Mesenteric fat pad (tissue), 1 donor: Measurements from ENCODE around the gene AMER3. TPM values are rescaled to one million over a fixed set of nuclear protein-coding genes. Genes with fewer than 3 reads are reported as not detected.
"Not testable (repeated sequence)": the region's sequence is repeated elsewhere in the genome, so short reads cannot be mapped to it uniquely, and the experiment has no call there.

Source experiments
- DNase-seq: peaks from one replicate; pipeline ENCODE4 v3.0.0-alpha.2; 2020; ENCODE audit warnings: low spot score
- long read RNA-seq: library from polyadenylated mRNA; unstranded; transcript quantifications from one replicate; pipeline ENCODE4 v2.0.0, GENCODE V29; 2020
- total RNA-seq: library from RNA; stranded (reverse); fragmentation: NEBNext Ultra II Directional; extraction: Animal tissue kit (Norgen Biotek cat#: 25700); gene quantifications from one replicate; pipeline ENCODE4 v1.2.1, GENCODE V29; 2021
- donor health status: DM: yes; HTN: yes; CAD: no.

Gene AMER3, protein sequence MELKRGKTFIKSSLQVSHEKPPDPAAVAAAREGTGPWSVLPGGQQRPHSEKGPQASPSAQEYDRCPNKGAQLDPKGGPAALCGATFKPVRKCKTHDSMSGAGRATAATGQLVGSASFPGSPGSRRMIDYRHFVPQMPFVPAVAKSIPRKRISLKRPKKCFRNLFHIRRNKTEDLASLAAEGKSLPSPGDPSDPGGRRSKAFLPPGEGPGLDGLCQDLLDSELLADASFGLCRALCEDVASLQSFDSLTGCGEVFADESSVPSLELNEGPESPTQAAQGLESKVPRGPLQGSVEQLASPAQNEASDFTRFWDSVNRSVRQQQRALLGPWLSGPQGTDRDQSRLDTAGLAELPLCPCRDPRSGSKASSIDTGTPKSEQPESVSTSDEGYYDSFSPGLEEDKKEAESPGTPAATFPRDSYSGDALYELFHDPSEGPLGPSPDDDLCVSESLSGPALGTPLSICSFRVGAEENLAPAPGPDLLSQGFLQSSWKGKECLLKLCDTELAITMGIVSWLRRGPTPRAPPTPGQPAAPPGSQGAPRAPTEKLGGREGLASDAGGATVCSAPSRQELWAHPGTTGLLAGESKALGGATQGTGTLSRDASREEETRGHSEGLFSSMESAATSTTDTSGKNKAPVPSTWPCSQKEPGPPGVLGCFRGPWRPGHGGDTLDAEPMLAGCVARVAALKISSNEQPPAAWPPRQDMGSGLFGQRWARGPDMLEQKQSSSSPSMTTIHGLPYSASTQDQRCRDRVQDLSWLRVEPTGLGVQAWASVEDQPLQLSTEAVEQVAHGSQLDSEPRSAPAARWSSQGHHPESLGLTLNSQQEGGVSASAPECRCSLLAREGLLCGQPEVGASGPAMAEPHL
- not detected for total RNA-seq
- long read RNA-seq, result 0 reads

DNA sequence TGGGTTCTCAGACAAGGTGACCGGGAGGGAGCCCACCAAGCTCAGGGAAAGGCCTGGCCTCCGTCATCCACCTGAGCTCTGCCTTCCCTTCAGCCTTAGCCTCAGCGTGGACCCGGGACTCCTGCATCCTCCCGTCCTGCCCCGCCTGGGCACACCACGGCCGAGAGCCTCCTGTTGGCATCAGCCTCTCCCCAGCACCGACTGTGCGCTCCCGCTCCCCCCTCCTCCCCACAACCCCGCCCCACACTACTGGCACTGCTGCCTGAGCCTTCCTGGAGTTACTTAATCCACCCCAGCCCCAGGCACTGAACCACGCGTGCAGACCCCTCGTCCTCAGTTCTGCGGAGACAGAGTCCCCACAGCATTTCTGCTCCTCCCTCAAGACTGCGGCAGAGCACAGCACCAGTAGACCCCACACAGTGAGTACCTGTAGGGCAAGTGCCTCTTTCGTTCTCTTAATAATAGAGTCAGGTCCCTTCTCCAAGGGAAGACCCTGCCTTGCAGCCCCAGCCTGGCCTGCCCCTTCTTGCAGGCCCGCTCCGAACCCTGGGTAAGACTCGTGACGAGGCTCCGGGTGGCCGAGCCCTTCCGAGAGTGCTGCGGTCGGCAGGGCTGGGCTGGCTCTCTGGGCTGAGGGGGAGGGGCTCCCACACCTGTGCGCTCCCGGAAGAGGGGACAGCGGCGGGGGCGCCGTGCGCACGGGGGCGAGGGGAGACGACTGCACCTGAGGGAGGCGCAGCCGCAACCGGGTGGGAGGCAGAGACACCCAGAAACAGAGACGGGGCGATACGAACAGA, at the start of gene AMER3:
TSS of gene AMER3 (plus strand) at position 285 of the 797 bp plus-strand sequence. CDS start 6,533 bp downstream, outside the sequence.
- no peak for DNase-seq

DNA sequence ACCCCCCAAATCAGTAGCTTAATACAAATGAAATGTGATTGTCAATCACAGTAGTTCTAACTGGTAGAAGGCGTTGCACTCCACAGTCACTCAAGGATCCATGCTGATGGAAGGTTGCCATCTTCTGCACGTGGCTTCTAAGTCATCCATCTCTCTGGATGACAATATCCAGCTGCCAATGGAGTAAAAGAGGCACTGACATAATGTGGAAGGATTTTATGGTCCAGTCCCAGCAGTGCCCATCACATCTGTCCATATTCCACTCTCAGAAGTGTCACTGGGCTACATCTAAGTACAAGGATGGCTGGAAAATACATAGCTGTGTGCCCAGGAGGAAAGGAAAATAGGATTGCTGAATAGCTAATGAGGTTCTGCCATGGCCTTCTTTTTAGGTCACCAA, 40.5 kb upstream of the AMER3 start:
- DNase-seq, result not testable (repeated sequence)

DNA sequence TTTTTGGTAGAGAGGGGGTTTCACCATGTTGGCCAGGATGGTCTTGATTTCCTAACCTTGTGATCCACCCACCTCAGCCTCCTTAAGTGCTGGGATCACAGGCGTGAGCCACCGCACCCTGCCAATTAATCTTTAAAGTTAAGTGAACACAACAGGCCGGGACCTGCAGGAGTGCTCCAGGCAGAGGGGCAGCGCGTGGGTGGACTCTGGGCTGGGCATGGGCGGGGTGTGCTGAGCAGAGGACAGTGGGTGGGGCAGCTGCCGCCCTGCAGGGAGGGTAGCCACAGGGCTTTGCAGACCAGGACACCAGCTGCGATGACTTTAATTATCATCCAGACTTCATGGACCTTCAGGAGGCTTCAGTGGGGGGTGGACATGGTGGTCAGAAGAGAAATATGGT, 35.3 kb upstream of the AMER3 start:
- no peak for DNase-seq

DNA sequence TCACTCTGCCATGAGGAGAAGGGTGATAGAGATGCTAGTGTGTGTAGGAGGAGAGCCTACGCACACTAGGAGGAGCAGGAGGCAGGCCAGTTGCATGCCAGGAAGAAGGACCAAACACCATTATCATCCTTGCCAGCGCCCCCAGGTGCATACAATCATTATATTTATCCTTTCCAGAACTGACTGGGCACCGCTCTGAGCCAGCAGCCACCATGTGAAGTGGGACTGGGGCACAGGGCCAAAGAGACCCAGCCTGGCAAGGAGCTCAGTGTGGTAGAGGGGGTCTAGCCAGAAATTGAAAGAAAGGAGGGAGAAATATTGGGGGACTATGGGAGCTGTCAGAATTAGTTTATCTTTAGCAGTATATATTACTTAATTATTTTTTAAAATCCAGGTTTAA, 34.8 kb upstream of the AMER3 start:
- no peak for DNase-seq

DNA sequence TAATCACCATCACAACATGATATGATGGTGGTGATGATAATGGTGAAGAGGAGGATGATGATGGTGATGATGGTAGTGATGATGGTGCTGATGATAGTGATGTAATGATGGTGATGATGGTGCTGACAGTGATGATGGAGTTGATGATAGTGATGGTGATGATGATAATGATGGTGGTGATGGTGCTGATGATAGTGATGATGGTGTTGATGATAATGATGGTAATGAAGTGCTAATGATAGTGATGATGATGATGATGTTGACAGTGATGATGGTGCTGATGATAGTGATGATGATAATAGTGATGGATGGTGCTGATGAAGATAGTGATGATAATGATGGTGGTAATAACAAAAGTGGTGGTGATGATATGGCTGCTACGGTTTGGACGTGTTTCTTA, 30.9 kb upstream of the AMER3 start:
- DNase-seq, result no peak

DNA sequence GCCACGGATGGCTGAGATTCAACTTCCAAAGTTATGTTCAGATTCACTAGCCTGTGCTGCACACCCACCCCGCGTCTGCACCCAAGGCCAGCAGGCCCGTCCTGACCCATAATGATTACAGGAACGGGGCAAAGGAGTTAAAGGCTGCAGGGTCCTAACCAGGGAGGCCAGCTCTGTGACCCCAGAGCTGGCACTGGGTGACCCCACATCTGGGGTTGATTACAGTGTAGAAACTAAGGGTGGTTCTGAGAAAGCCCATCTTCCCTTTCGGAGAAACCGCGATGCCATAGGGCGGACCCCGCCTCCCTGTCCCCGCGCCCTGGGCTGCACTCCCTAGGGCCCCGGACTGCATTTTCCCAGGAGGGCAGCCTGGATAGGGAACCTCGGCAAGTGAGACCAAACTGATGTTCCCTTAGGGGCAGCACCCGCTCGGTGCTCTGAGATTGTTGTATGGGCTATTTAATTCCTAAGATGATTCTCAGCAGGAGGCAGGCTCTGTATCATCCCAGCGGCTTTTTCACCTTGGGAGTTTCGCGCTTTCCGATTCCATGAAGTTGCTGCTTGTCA, 28.6 kb upstream of the AMER3 start:
- no peak for DNase-seq

DNA sequence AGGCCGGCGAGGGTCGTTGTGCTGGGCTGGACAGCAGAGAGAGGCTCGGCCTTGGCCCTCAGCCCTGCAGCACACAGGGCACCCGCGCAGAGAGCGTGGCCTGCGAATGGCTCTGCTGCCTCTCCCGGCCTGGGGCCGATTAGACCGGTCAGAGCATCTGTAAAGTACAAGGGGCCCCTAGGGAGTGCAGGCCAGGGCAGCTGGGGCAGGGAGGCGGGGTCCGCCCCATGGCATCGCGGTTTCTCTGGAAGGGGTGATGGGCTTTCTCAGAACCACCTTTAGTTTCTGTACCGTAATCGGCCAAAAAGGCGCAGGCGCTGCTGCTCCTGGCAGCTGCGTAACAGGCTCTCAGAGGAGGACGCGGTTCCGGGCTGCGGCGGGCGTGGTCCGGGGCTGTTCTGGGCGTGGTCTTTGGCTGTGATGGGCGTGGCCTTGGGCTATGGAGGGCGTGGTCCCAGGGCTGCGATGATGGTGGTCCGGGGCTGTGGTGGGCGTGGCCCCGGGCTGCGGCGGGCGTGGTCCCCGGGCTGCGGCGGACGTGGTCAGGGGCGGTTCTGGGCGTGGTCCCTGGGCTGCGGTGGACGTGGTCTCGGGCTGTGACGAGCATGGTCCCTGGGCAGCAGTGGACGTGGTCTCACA, 27.9 kb upstream of the AMER3 start:
- no peak for DNase-seq

DNA sequence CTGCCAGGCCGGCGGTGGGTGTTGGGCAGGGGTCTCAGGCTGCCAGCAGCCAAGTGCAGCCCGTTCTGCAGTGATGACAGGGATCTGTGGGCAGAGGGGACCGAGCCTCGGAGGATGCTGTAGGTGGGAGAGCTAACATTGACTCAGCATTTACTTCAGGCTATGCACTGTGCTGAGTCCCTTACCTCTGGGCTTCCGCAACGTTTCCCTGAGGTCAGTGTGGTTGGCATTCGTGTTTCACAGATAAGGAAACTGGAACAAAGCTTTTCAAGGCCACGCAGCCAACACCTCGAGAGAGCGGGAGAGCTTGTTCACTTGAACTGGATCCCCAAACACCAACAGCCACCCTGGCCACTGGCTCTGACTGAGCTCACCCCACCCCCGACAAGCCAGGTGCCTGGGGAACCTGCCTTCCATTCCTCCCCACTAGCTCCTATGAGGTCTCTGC, 27.3 kb upstream of the AMER3 start:
- no peak for DNase-seq

DNA sequence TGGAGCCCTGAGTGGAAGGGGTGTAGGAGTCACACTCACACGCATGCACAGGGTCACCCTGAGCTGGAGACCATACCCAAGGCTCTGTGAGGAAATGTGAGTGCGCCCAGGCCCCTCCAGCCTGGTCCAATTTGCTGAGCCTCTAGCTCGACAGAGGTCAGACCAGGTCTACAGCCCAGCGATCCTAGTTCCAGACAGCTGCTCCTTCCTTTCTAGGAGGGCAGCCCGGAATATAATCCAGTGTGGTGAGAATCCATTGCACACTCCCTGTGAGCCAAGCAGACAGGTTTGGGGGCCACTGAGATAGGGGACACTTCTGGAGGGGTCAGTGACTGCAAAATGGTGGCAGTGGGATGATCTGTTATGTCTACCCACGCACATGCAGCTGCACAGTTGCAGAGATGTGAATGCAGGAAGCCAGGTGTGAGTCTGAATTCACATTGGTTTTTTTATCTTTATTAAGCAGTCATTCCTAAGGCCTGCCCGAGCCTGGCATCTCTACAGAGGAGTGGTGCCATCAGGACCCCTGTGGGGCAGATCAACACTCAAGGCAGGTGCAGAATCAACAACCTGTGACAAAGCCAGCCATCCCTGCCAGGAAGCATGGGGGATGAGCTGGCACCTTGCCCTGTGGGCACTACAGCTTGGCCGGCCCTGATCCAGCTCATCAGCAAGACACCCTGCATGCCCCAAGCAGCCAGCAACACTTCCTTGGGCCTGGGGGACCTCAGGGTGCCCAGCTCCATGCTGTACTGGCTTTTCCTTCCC, 26.6 kb upstream of the AMER3 start, which contains the start of gene GPR148:
TSS of gene GPR148 (plus strand) at position 522 of the 768 bp plus-strand sequence. CDS start at position 604, 82 bp downstream.
- no peak for DNase-seq

DNA sequence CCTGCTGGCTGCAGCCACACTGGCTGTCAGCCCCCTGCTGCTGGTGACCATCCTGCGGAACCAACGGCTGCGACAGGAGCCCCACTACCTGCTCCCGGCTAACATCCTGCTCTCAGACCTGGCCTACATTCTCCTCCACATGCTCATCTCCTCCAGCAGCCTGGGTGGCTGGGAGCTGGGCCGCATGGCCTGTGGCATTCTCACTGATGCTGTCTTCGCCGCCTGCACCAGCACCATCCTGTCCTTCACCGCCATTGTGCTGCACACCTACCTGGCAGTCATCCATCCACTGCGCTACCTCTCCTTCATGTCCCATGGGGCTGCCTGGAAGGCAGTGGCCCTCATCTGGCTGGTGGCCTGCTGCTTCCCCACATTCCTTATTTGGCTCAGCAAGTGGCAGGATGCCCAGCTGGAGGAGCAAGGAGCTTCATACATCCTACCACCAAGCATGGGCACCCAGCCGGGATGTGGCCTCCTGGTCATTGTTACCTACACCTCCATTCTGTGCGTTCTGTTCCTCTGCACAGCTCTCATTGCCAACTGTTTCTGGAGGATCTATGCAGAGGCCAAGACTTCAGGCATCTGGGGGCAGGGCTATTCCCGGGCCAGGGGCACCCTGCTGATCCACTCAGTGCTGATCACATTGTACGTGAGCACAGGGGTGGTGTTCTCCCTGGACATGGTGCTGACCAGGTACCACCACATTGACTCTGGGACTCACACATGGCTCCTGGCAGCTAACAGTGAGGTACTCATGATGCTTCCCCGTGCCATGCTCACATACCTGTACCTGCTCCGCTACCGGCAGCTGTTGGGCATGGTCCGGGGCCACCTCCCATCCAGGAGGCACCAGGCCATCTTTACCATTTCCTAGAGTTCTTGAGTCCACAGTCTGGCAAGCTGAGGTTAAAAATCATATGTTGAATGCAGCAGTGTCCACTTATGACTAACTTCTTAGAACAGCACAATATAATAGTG, 25.7 kb upstream of the AMER3 start:
- DNase-seq, result no peak

DNA sequence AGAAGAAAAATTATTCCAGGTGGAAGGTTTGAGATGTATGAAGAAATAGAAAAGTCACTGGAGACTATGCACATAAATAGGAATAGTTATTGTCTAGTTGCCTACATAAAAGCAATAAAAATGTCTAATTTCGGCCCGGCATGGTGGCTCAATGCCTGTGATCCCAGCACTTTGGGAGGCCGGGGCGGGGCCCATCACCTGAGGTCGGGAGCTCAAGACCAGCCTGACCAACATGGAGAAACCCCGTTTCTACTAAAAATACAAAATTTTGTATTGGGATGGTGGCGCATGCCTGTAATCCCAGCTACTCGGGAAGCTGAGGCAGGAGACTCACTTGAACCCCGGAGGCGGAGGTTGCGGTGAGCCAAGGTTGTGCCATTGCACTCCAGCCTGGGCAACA, 23.1 kb upstream of the AMER3 start:
- DNase-seq, result not testable (repeated sequence)

DNA sequence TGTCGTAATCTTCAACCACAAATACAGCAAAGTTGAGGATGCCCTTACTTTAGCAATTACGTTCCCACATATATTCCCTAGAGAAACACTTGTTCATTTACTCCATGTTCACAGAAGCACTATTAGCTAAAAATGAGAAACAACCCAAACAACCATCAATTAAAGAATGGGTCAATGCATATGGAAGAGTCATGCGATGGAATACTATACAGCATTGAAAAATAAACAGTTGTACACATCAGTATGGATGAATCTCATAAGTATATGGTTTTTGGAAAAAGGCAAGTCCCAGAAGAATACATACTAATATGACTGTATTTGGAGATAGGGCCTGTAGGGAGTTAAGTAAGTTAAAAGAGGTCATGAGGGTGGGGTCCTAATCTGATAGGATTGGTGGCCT, 20.1 kb upstream of the AMER3 start:
- no peak for DNase-seq

DNA sequence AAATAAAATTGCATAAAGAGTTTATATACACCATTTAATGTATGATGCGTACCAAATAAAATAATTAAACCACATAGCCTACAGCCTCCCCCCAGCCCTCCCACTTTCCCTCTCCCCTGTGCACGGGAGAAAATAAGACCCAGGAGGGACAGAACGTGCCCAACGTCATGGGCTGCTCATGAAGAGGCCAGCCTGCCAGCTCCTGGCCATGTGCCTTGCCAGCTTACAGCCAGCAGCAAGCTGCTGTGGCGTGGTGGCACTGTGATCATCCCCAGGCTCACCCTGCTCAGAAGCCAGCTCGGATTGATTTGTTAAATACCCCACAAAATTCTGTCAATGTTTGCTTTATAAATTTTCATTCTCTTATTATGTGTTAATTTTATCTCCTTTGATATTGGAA, 18.9 kb upstream of the AMER3 start:
- no peak for DNase-seq

DNA sequence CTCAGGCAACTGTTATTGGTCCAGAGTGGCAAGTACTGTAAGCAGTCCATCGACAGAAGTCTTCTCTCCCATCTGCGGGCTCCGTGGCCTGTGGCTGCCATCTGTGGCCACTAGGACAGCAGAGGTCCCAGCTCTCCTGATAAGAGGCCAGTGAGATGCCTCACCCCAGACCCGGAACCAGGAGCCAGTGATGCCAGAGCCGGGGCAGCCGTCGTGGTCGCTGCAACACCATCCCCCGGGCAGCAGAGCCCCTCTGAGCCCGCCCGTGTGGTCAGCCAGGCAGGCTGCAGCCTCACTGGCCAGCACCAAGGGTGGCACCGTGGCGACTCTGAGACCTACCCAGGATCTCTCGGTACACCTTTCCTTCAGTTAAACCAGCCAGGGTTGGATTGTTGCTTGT, 17.7 kb upstream of the AMER3 start:
- no peak for DNase-seq

DNA sequence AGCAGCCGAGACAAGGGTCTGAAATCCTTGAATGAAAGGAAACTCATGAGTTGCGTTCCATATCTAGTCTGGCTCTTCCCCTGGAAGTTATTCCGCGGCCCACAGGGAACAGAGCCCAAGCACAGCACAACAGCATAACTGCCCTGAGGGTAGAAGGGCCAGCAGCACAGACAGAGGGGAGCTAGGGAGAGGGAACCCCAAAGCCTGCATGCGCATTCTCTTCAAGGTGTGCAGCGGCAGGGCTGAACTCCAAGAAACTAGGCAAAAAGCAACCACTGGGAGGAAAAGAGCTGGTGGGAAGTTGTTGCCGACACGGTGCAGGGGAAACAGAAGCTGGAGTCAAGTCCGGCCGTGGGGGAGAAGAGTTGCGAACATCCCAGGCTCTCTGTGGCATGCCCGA, 14.7 kb upstream of the AMER3 start:
- DNase-seq, result no peak

DNA sequence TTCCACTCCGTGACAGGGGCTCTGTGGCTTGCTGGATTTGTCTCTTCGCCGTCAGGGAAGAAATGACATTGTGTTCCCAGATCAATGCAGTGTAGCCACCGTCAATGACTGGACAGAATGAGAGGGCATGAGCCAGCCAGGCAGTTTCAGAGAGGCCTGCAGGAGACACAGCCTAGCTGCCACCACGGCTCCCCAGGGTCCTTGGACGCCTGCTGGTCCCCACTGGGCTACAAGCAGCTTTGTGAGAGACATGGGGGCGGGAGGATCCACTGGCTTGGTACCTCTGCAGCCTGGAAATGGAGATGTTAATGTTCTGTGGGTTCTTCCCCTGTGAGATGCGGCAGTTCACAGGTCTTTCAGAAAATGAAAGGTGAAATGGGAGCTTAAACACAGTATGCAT, 12.1 kb upstream of the AMER3 start:
- DNase-seq, result no peak

DNA sequence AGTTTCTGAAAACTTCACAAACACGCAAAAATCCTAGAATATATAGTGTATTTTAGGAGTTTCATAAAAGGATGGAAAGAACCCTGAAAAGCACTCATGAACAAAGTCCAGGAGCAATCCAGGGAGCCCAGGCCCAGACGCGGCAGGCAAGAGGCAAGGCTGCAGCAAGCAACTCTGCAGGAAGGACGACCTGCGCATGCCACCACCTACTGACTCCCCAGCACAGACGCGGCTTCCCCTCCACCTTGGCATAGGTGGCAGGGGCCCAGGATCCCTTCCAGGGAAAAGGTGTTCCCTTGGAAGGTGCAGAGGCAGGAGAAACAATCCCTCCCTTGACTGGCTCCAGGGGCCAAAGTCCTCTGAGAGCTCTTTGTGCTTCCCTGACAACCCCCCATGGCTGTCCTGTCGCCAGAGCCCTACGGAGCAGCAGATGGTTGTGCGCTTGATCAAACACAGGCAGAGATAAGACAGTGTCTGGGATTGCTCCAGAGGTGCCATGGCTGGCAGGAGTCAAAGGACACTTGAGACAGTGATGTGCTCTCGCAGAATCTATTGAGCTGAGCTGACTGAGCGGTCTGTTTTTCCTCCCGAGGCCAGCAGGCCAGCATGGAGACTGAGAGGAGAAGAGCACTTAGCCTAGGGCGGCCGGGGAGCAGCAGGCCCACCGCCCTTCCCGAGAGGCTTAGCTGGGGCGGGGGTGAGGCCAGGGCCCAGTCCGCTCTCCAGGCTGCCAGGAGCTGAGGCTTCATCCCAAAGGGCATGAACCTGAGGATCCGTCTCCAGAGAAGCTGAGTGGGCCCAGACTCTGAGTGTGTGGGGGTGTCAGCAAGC, 10.8 kb upstream of the AMER3 start:
- DNase-seq, result no peak

DNA sequence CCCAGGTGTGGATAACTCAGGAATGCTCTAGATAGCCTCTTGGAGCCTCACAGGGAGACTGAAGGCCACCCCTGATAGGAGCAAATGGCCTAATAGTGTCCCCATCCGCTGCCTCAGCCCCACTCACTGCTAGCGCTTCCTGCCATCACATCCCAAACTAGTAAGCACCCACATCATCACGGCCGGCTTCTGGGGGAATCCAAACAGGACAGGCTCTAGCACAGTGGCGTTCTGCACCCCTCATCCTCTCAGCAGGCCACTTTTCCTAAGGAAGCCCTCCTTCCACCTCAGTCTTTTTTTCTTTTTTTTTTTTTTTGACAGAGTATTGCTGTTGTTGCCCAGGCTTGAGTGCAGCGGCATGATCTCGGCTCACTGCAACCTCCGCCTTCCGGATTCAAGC, 6.3 kb upstream of the AMER3 start:
- DNase-seq, result no peak
